Duodenal mucosa (tissue), 2 donors: ENCODE measurements around the gene FRMD3.

Experiments
- H3K27ac ChIP-seq: one replicate; pipeline ENCODE4 v1.7.0; 2013; ENCODE audit warnings: low read depth, low read length
- H3K27me3 ChIP-seq, 2 donors: one replicate each; pipeline ENCODE4 v1.7.0; 2013; ENCODE audit warnings: low read length in 2 of 2, control low read depth in 1 of 2; ENCODE audit not compliant: insufficient read depth in 2 of 2, control insufficient read depth in 1 of 2
- H3K36me3 ChIP-seq, 2 donors: one replicate each; pipeline ENCODE4 v1.7.0; 2013; ENCODE audit warnings: low read length in 2 of 2, control low read depth in 1 of 2; ENCODE audit not compliant: insufficient read depth in 2 of 2, control insufficient read depth in 1 of 2
- H3K4me1 ChIP-seq, 2 donors: one replicate each; pipeline ENCODE4 v1.7.0; 2013; ENCODE audit warnings: low read length in 2 of 2, control low read depth in 1 of 2; ENCODE audit not compliant: insufficient read depth in 2 of 2, control insufficient read depth in 1 of 2
- H3K4me3 ChIP-seq, 2 donors: one replicate each; pipeline ENCODE4 v1.7.0; 2013; ENCODE audit warnings: low read length in 2 of 2, low read depth in 1 of 2
- H3K9ac ChIP-seq, 2 donors: one replicate each; pipeline ENCODE4 v1.7.0; 2013; ENCODE audit warnings: low read length in 2 of 2, low read depth in 1 of 2
- H3K9me3 ChIP-seq, 2 donors: one replicate each; pipeline ENCODE4 v1.7.0; 2013; ENCODE audit warnings: low read length in 2 of 2, control low read depth in 1 of 2; ENCODE audit not compliant: control insufficient read depth in 1 of 2

FRMD3 gene

GRCh38 chr9:83538172-83538889 lies at the start of gene FRMD3:
TSS of gene FRMD3 (minus strand) at chr9:83538401. CDS start at chr9:83538231, 170 bp downstream.
- no peaks in the 10 kb centered on the region for H3K9me3 ChIP-seq
- H3K9ac ChIP-seq: peak within 1 kb of the TSS in 1 of 2 donors; percentile 54
- peaks cover 6 to 10% of the 10 kb centered on the region in 2 donors for H3K4me1 ChIP-seq
- peaks cover 9 to 10% of the 10 kb centered on the region in 2 donors for H3K27me3 ChIP-seq
- H3K27ac ChIP-seq: peak within 1 kb of the TSS; percentile 37
- H3K36me3 ChIP-seq: no peaks in the 10 kb centered on the region
- peak within 1 kb of the TSS; percentile 59 to 65 for H3K4me3 ChIP-seq

GRCh38 chr9:83584995-83585394 lies 46.8 kb upstream of the FRMD3 start:
- Histone ChIP-seq H3K27ac (no peak overlapping the region), H3K4me1 (no peaks in the 10 kb centered on the region), H3K9ac (no peak overlapping the region), H3K9me3 (no peaks in the 10 kb centered on the region), H3K27me3 (no peaks in the 10 kb centered on the region), H3K4me3 (no peak overlapping the region), H3K36me3 (no peaks in the 10 kb centered on the region)

- Histone ChIP-seq H3K9me3 (peaks cover 0 to 5% of the 10 kb centered on the region in 2 donors), H3K27me3 (no peaks in the 10 kb centered on the region), H3K9ac (no peak overlapping the region), H3K4me1 (no peaks in the 10 kb centered on the region), H3K4me3 (no peak overlapping the region), H3K27ac (no peak overlapping the region), H3K36me3 (no peaks in the 10 kb centered on the region)
These were observed 45.2 kb upstream of the FRMD3 start for GRCh38 chr9:83583151-83584014.

DNA sequence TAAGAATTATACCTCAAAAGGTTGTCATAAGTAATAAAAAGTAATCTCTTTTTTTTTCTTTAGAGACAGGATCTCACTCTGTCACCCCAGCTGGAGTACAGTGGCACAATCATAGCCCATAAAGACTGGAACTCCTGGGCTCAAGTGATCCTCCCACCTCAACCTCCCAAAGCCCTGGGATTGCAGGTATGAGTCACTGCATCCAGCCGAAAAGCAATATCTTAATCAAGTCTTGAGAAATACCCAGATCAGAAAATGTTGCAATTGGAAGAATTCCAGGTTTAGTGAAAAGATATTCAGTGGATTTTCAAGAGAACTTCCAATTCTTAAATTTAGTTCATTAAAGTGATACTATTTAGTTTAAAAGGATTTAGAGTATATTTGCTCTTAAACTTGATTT lies 43.8 kb upstream of the FRMD3 start:
- Histone ChIP-seq H3K27me3 (no peaks in the 10 kb centered on the region), H3K9me3 (peaks cover 0 to 5% of the 10 kb centered on the region in 2 donors), H3K9ac (no peak overlapping the region), H3K27ac (no peak overlapping the region), H3K4me1 (no peaks in the 10 kb centered on the region), H3K36me3 (no peaks in the 10 kb centered on the region), H3K4me3 (no peak overlapping the region)

DNA sequence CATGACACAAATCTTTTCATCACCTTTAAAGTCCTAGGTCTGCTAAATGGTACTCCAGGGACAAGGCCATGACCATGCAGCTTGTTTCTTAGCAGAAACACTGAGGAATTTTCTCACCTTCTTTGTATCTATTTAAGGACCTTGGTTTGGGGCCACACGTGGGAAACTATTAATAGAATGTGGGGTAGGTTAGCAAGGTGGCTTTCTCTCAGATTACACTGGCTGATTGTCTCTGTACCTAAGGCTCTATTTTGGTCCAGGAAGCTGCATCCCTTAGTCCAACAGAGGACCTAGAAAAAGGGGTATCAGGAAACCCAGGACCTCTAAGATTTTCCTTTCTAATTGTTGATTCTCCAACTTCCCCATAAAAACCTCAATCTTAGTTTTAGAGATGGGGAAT lies 36.3 kb upstream of the FRMD3 start:
- Histone ChIP-seq H3K27ac (no peak overlapping the region), H3K4me3 (no peak overlapping the region), H3K9ac (no peak overlapping the region), H3K27me3 (no peaks in the 10 kb centered on the region), H3K4me1 (no peaks in the 10 kb centered on the region), H3K36me3 (no peaks in the 10 kb centered on the region), H3K9me3 (peaks cover 0 to 5% of the 10 kb centered on the region in 2 donors)

GRCh38 chr9:83572524-83572923 lies 34.3 kb upstream of the FRMD3 start:
- Histone ChIP-seq H3K4me1 (no peaks in the 10 kb centered on the region), H3K9me3 (no peaks in the 10 kb centered on the region), H3K27ac (no peak overlapping the region), H3K36me3 (no peaks in the 10 kb centered on the region), H3K27me3 (no peaks in the 10 kb centered on the region), H3K4me3 (no peak overlapping the region), H3K9ac (no peak overlapping the region)

- no peaks in the 10 kb centered on the region for H3K9me3 ChIP-seq
- H3K4me1 ChIP-seq: no peaks in the 10 kb centered on the region
- H3K27ac ChIP-seq: no peak overlapping the region
- H3K36me3 ChIP-seq: no peaks in the 10 kb centered on the region
- H3K9ac ChIP-seq: no peak overlapping the region
- H3K4me3 ChIP-seq: no peak overlapping the region
- no peaks in the 10 kb centered on the region for H3K27me3 ChIP-seq
These were observed 32.2 kb upstream of the FRMD3 start for GRCh38 chr9:83570359-83570758.

GRCh38 chr9:83569326-83569725 lies 31.1 kb upstream of the FRMD3 start:
- H3K9ac ChIP-seq: no peak overlapping the region
- H3K27ac ChIP-seq: no peak overlapping the region
- H3K4me1 ChIP-seq: no peaks in the 10 kb centered on the region
- H3K36me3 ChIP-seq: no peaks in the 10 kb centered on the region
- H3K9me3 ChIP-seq: no peaks in the 10 kb centered on the region
- H3K4me3 ChIP-seq: no peak overlapping the region
- H3K27me3 ChIP-seq: no peaks in the 10 kb centered on the region

GRCh38 chr9:83563360-83563759 lies 25.2 kb upstream of the FRMD3 start:
- no peaks in the 10 kb centered on the region for H3K36me3 ChIP-seq
- no peaks in the 10 kb centered on the region for H3K27me3 ChIP-seq
- no peaks in the 10 kb centered on the region for H3K4me1 ChIP-seq
- no peak overlapping the region for H3K9ac ChIP-seq
- no peak overlapping the region for H3K4me3 ChIP-seq
- no peak overlapping the region for H3K27ac ChIP-seq
- H3K9me3 ChIP-seq: no peaks in the 10 kb centered on the region

GRCh38 chr9:83560169-83560826 lies 22.1 kb upstream of the FRMD3 start:
- Histone ChIP-seq H3K27me3 (no peaks in the 10 kb centered on the region), H3K4me3 (no peak overlapping the region), H3K9ac (no peak overlapping the region), H3K9me3 (no peaks in the 10 kb centered on the region), H3K4me1 (no peaks in the 10 kb centered on the region), H3K36me3 (no peaks in the 10 kb centered on the region), H3K27ac (no peak overlapping the region)
